ENCODE data around the gene CEP89. TPM values are rescaled to one million over a fixed set of nuclear protein-coding genes. Genes with fewer than 3 reads are reported as not detected.
"Not testable (repeated sequence)": the region's sequence is repeated elsewhere in the genome, so short reads cannot be mapped to it uniquely, and the experiment has no call there.

CEP89 gene
- total and polyA plus RNA-seq, 7 donors, result 3.7 to 17.5 (median 11.1) TPM

GRCh38 chr19:32837531-32837930 is 134.2 kb downstream of the CEP89 start:
- 71 to 73% methylated on average over 7 of the region's 7 CpGs for WGBS, 2 donors
- TF ChIP-seq POLR2A (IDR thresholded peaks at IDR 0.05), result no peak
- no peak for TF ChIP-seq POLR2AphosphoS5 (IDR thresholded peaks at IDR 0.05)
- TF ChIP-seq, protein P1, sequence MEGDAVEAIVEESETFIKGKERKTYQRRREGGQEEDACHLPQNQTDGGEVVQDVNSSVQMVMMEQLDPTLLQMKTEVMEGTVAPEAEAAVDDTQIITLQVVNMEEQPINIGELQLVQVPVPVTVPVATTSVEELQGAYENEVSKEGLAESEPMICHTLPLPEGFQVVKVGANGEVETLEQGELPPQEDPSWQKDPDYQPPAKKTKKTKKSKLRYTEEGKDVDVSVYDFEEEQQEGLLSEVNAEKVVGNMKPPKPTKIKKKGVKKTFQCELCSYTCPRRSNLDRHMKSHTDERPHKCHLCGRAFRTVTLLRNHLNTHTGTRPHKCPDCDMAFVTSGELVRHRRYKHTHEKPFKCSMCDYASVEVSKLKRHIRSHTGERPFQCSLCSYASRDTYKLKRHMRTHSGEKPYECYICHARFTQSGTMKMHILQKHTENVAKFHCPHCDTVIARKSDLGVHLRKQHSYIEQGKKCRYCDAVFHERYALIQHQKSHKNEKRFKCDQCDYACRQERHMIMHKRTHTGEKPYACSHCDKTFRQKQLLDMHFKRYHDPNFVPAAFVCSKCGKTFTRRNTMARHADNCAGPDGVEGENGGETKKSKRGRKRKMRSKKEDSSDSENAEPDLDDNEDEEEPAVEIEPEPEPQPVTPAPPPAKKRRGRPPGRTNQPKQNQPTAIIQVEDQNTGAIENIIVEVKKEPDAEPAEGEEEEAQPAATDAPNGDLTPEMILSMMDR (IDR thresholded peaks at IDR 0.05), result no peak
- no peak for TF ChIP-seq EP300 (IDR thresholded peaks at IDR 0.05)
- intact Hi-C loops (cut with DNase I), result no loop called here
- Histone ChIP-seq H3K27ac (no peak overlapping the region), H3K27me3 (no peaks in the 10 kb centered on the region), H3K4me1 (no peaks in the 10 kb centered on the region), H3K9me3 (peaks cover 2 to 6% (median 4%) of the 10 kb centered on the region in 4 donors), H3K36me3 (peaks cover 0 to 9% (median 0%) of the 10 kb centered on the region in 4 donors), H3K4me3 (no peak overlapping the region)
- no peak for DNase-seq

- intact Hi-C loops (cut with DNase I); H3K27ac ChIP-seq; H3K27me3 ChIP-seq; H3K4me1 ChIP-seq; H3K4me3 ChIP-seq; H3K9me3 ChIP-seq; DNase-seq; H3K36me3 ChIP-seq: not testable (repeated sequence)
- 90 to 92% methylated on average over 7 of the region's 7 CpGs for WGBS, 2 donors
Observed at GRCh38 chr19:32833388-32833787, 138.4 kb downstream of the CEP89 start.

GRCh38 chr19:32832825-32833224 is 138.9 kb downstream of the CEP89 start:
- DNase-seq; H3K9me3 ChIP-seq; H3K27me3 ChIP-seq; intact Hi-C loops (cut with DNase I); H3K27ac ChIP-seq; H3K4me1 ChIP-seq; H3K4me3 ChIP-seq; H3K36me3 ChIP-seq: not testable (repeated sequence)
- WGBS, 2 donors, result 61 to 81% methylated on average over 7 of the region's 7 CpGs

GRCh38 chr19:32832094-32832493 is 139.7 kb downstream of the CEP89 start:
- H3K36me3 ChIP-seq; intact Hi-C loops (cut with DNase I); H3K9me3 ChIP-seq; H3K4me1 ChIP-seq; H3K27ac ChIP-seq; DNase-seq; H3K4me3 ChIP-seq; H3K27me3 ChIP-seq: not testable (repeated sequence)
- 91 to 95% methylated on average over 12 of the region's 12 CpGs for WGBS, 2 donors

DNA sequence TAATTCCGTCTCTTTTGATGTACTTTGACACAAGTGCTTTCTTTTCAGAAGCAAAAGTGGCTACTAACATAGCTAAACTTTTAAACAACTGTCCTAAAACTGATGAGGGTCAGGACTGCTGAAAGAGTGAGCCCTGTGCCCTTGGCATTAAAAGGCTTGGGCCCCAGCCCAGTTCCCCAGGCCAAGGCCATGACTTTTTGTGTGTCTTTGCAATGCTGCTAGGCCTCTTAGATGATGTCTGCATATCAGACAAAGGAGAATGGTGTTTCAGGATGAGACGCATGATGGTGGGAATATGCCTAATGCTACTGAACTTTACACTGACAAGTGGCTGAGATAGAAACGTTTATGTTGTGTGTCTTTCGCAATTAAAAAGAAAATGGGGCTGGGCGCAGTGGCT is 140.1 kb downstream of the CEP89 start:
- Histone ChIP-seq H3K27ac (no peak overlapping the region), H3K4me3 (no peak overlapping the region), H3K36me3 (no peaks in the 10 kb centered on the region), H3K27me3 (no peaks in the 10 kb centered on the region), H3K9me3 (no peaks in the 10 kb centered on the region), H3K4me1 (no peaks in the 10 kb centered on the region)
- TF ChIP-seq POLR2A (IDR thresholded peaks at IDR 0.05) (no peak), EP300 (IDR thresholded peaks at IDR 0.05) (no peak), POLR2AphosphoS5 (IDR thresholded peaks at IDR 0.05) (no peak)
- TF ChIP-seq, protein P1 (IDR thresholded peaks at IDR 0.05), result no peak
- intact Hi-C loops (cut with DNase I), result no loop called here
- no peak for DNase-seq
- WGBS, 2 donors, result 87 to 90% methylated on average over 5 of the region's 5 CpGs

- Histone ChIP-seq H3K27me3 (no peaks in the 10 kb centered on the region), H3K9me3 (no peaks in the 10 kb centered on the region), H3K36me3 (no peaks in the 10 kb centered on the region), H3K27ac (no peak overlapping the region), H3K4me3 (no peak overlapping the region), H3K4me1 (no peaks in the 10 kb centered on the region)
- no peak for DNase-seq
- TF ChIP-seq POLR2A (IDR thresholded peaks at IDR 0.05), result no peak
- TF ChIP-seq, protein P1 (IDR thresholded peaks at IDR 0.05), result no peak
- no peak for TF ChIP-seq POLR2AphosphoS5 (IDR thresholded peaks at IDR 0.05)
- TF ChIP-seq EP300 (IDR thresholded peaks at IDR 0.05), result no peak
- intact Hi-C loops (cut with DNase I), result no loop called here
- WGBS, 2 donors, result 84 to 90% methylated on average over 8 of the region's 8 CpGs
Observed at GRCh38 chr19:32830231-32831014, 141.3 kb downstream of the CEP89 start.
